ENCODE measurements around the gene SCFD2.
"Not testable (repeated sequence)": the region's sequence is repeated elsewhere in the genome, so short reads cannot be mapped to it uniquely, and the experiment has no call there.

SCFD2 gene

DNA sequence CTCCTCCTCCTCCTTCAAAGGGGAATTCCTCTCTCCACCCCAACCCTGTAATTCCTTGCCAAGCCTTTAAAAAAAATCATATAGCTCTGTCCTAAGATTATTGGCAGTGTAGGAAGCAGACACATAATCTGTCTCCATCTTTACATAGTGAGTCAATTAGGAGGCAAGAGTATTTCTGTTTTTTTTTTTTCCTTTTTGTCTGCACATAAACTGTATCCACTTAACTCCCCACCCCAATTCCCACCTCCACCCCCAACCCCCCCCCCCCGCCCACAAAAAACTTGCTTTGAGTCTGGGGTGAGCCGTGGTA is 321.3 kb downstream of the SCFD2 start:
- no peaks in the 10 kb centered on the region for H3K9me3 ChIP-seq (ENCODE audit: low read length)
- H3K4me1 ChIP-seq (ENCODE audit: insufficient read depth, low read length), result peaks cover 3% of the 10 kb centered on the region
- no peaks in the 10 kb centered on the region for H3K27me3 ChIP-seq (ENCODE audit: insufficient read depth, low read length)
- H3K4me3 ChIP-seq (ENCODE audit: low read length), result no peak overlapping the region
- no peaks in the 10 kb centered on the region for H3K36me3 ChIP-seq (ENCODE audit: insufficient read depth, low read length)
- no peak overlapping the region for H2AFZ ChIP-seq (ENCODE audit: low read depth, low read length)

DNA sequence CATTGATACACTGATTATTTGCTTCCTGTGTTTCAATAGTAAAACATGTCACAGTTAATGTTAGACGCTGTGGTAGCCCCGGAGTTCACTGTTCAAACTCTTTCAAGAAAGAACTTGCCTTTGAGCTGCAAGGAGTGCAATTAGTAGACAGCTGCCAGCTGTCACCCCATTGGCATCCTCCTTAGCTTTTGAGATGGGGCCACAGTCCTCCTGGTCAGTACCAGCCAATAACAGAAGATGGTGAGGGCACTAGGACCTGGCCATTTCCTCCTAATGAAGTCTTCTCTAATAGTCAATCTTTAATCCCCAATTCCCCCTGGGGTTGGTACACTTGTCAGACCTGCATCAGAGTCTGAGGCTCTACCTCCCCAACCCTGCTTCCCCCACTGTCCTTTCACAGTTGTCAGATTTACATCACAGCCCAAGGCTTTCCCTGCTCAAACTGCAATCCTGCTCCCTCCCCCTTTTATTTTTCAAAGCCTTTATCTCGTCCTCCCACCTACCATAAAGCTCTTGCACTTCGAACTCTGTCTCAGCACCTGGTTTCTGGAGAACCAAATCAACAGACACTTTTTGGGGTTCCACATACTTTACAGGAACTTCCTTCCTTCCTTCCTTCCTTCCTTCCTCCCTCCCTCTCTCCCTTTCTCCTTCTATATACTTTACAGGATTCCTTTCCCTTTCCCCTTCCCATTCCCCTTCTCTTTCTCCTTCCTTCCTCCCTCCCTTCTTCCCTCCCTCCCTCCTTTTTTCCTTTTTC is 321.8 kb downstream of the SCFD2 start:
- Histone ChIP-seq H3K27me3 (ENCODE audit: insufficient read depth, low read length) (no peaks in the 10 kb centered on the region), H2AFZ (ENCODE audit: low read depth, low read length) (no peak overlapping the region), H3K9me3 (ENCODE audit: low read length) (no peaks in the 10 kb centered on the region), H3K4me1 (ENCODE audit: insufficient read depth, low read length) (peaks cover 3% of the 10 kb centered on the region), H3K4me3 (ENCODE audit: low read length) (no peak overlapping the region), H3K36me3 (ENCODE audit: insufficient read depth, low read length) (no peaks in the 10 kb centered on the region)

GRCh38 chr4:53043055-53043454 is 322.8 kb downstream of the SCFD2 start:
- no peak overlapping the region for H2AFZ ChIP-seq (ENCODE audit: low read depth, low read length)
- H3K4me3 ChIP-seq (ENCODE audit: low read length), result no peak overlapping the region
- no peaks in the 10 kb centered on the region for H3K36me3 ChIP-seq (ENCODE audit: insufficient read depth, low read length)
- H3K9me3 ChIP-seq (ENCODE audit: low read length), result no peaks in the 10 kb centered on the region
- H3K27me3 ChIP-seq (ENCODE audit: insufficient read depth, low read length), result no peaks in the 10 kb centered on the region
- H3K4me1 ChIP-seq (ENCODE audit: insufficient read depth, low read length), result peaks cover 3% of the 10 kb centered on the region

GRCh38 chr4:53040851-53041250 is 325.0 kb downstream of the SCFD2 start:
- Histone ChIP-seq H3K36me3 (ENCODE audit: insufficient read depth, low read length) (no peaks in the 10 kb centered on the region), H3K4me3 (ENCODE audit: low read length) (no peak overlapping the region), H3K9me3 (ENCODE audit: low read length) (no peaks in the 10 kb centered on the region), H2AFZ (ENCODE audit: low read depth, low read length) (no peak overlapping the region), H3K4me1 (ENCODE audit: insufficient read depth, low read length) (peaks cover 3% of the 10 kb centered on the region), H3K27me3 (ENCODE audit: insufficient read depth, low read length) (no peaks in the 10 kb centered on the region)

GRCh38 chr4:53040459-53040815 is 325.4 kb downstream of the SCFD2 start:
- Histone ChIP-seq H3K36me3 (ENCODE audit: insufficient read depth, low read length) (no peaks in the 10 kb centered on the region), H3K4me1 (ENCODE audit: insufficient read depth, low read length) (peaks cover 3% of the 10 kb centered on the region), H3K27me3 (ENCODE audit: insufficient read depth, low read length) (no peaks in the 10 kb centered on the region), H2AFZ (ENCODE audit: low read depth, low read length) (no peak overlapping the region), H3K9me3 (ENCODE audit: low read length) (no peaks in the 10 kb centered on the region), H3K4me3 (ENCODE audit: low read length) (no peak overlapping the region)

GRCh38 chr4:53039741-53040458 is 326.0 kb downstream of the SCFD2 start:
- H3K9me3 ChIP-seq (ENCODE audit: low read length), result no peaks in the 10 kb centered on the region
- H3K4me3 ChIP-seq (ENCODE audit: low read length), result no peak overlapping the region
- no peaks in the 10 kb centered on the region for H3K36me3 ChIP-seq (ENCODE audit: insufficient read depth, low read length)
- no peak overlapping the region for H2AFZ ChIP-seq (ENCODE audit: low read depth, low read length)
- no peaks in the 10 kb centered on the region for H3K27me3 ChIP-seq (ENCODE audit: insufficient read depth, low read length)
- H3K4me1 ChIP-seq (ENCODE audit: insufficient read depth, low read length), result peaks cover 3% of the 10 kb centered on the region

DNA sequence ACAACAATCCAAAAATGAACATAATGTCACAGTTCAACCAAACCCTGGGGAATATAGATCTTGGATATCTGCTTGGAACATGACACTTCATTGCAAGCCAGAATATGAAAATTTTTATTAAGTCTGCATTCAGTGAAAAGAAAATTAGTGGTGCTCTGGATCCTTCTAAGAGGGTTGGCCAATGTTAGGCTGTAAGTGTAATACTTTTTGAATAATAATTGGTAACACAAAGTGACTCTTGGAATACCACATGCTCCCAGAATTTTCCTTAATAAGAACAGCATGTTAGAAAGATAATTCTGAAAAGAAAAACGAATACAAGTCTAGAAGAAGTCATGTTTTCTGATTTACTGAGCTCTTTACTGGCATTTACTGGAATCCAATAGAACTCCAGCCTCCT is 328.0 kb downstream of the SCFD2 start:
- no peak overlapping the region for H3K4me3 ChIP-seq (ENCODE audit: low read length)
- H3K9me3 ChIP-seq (ENCODE audit: low read length), result no peaks in the 10 kb centered on the region
- no peaks in the 10 kb centered on the region for H3K27me3 ChIP-seq (ENCODE audit: insufficient read depth, low read length)
- H3K36me3 ChIP-seq (ENCODE audit: insufficient read depth, low read length), result no peaks in the 10 kb centered on the region
- H3K4me1 ChIP-seq (ENCODE audit: insufficient read depth, low read length), result no peaks in the 10 kb centered on the region
- no peak overlapping the region for H2AFZ ChIP-seq (ENCODE audit: low read depth, low read length)

DNA sequence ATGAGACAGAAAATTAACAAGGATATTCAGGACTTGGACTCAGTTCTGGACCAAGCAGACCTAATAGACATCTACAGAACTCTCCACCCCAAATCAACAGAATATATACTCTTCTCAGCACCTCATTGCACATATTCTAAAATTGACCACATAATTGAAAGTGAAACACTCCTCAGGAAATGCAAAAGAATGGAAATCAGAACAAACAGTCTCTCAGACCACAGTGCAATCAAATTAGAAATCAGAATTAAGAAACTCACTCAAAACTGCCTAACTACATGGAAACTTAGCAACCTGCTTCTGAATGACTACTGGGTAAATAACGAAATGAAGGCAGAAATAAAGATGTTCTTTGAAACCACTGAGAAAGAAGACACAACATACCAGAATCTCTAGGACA is 333.0 kb downstream of the SCFD2 start:
- not testable (repeated sequence) for H3K9me3 ChIP-seq (ENCODE audit: low read length); H3K36me3 ChIP-seq (ENCODE audit: insufficient read depth, low read length); H3K4me3 ChIP-seq (ENCODE audit: low read length); H3K27me3 ChIP-seq (ENCODE audit: insufficient read depth, low read length); H2AFZ ChIP-seq (ENCODE audit: low read depth, low read length); H3K4me1 ChIP-seq (ENCODE audit: insufficient read depth, low read length)

DNA sequence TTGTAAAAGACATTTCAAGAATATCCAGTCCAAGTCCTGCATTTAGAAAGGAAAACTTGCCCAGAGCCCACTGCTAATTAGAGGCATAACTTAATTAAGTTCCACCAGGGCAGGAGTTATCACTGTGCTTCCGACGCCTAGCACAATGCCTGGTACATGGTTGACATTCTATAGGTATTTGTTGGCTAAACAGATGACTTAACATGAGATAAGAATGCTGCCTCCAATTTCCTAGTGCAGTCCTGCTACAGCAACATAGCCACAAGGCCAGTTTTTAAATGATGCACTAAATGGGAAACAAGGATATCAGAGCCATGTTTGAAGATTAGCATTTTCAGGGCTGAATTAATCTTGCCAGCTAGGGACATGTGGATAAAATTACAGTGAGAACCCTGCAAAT is 339.6 kb downstream of the SCFD2 start:
- Histone ChIP-seq H3K27me3 (ENCODE audit: insufficient read depth, low read length) (no peaks in the 10 kb centered on the region), H3K4me3 (ENCODE audit: low read length) (no peak overlapping the region), H3K36me3 (ENCODE audit: insufficient read depth, low read length) (no peaks in the 10 kb centered on the region), H3K4me1 (ENCODE audit: insufficient read depth, low read length) (peaks cover 8% of the 10 kb centered on the region), H3K9me3 (ENCODE audit: low read length) (no peaks in the 10 kb centered on the region), H2AFZ (ENCODE audit: low read depth, low read length) (no peak overlapping the region)

- Histone ChIP-seq H3K4me1 (ENCODE audit: insufficient read depth, low read length) (peaks cover 16% of the 10 kb centered on the region), H3K36me3 (ENCODE audit: insufficient read depth, low read length) (no peaks in the 10 kb centered on the region), H3K9me3 (ENCODE audit: low read length) (no peaks in the 10 kb centered on the region), H3K4me3 (ENCODE audit: low read length) (no peak overlapping the region), H2AFZ (ENCODE audit: low read depth, low read length) (no peak overlapping the region), H3K27me3 (ENCODE audit: insufficient read depth, low read length) (no peaks in the 10 kb centered on the region)
Measured at GRCh38 chr4:53023677-53024299, 342.1 kb downstream of the SCFD2 start.

DNA sequence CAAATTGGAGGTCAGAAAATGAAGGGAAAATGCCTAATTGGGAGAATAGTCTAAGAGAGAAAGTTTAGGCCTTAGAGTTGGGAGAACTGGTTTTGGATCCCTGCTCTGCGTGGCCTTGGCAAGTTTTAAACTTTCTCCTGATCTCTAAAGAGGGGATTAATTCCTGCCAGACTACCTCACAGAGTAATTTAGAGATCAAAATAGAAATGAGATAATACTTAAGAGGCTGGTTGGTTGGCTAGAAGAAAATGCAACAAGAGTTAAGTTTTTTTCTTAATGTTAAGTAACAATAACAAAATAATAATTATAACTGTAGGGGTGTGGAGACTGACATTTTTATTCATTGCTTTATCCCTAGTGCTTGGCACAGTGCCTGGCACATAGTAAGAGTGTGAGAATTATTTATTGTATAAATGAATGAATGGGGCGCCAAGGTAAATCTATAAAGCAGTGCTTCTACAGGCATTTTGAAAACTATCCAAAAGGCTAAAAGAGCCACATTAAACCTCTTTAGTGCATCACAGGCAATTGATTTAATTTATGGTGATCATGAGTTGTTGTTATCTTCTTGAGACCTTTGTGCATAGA is 343.3 kb downstream of the SCFD2 start:
- Histone ChIP-seq H3K4me1 (ENCODE audit: insufficient read depth, low read length) (peaks cover 12% of the 10 kb centered on the region), H3K4me3 (ENCODE audit: low read length) (no peak overlapping the region), H3K9me3 (ENCODE audit: low read length) (no peaks in the 10 kb centered on the region), H3K36me3 (ENCODE audit: insufficient read depth, low read length) (no peaks in the 10 kb centered on the region), H2AFZ (ENCODE audit: low read depth, low read length) (no peak overlapping the region), H3K27me3 (ENCODE audit: insufficient read depth, low read length) (no peaks in the 10 kb centered on the region)

DNA sequence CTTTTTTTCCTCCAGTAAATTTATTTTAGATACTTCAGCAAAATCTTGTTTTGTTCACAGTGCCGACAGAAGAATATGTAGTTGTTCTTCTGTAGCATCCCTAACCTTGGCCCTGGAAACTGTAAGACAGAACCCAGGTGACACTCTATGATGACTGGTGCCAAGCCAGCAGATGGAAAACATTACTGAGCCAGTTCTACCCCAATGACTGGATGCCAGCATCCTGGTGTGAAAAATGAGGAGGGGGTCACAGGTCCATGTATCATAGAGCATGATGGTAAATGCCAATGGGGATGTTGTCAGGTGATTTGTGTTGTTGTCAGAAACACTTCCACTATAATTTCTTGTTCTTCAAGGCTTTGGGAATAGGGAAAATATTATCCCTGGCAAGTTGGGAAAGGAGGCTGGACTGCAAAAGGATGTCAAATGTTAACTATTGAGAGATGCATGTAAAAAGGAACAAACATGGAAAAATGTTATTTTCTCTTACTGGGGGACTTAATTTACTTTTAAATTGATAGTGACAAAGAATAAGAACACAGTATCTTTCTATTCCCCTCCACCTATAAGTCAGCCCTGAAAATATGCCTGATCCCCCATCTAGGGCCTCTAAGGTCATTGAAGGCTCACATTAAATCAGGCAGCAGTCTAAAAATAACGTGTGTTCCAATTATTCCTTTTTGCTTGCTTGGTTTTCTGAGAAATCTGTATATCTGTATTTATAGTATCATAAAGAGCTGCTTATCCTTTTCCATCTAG is 343.9 kb downstream of the SCFD2 start:
- no peaks in the 10 kb centered on the region for H3K27me3 ChIP-seq (ENCODE audit: insufficient read depth, low read length)
- no peak overlapping the region for H3K4me3 ChIP-seq (ENCODE audit: low read length)
- no peaks in the 10 kb centered on the region for H3K9me3 ChIP-seq (ENCODE audit: low read length)
- H3K36me3 ChIP-seq (ENCODE audit: insufficient read depth, low read length), result no peaks in the 10 kb centered on the region
- peaks cover 12% of the 10 kb centered on the region for H3K4me1 ChIP-seq (ENCODE audit: insufficient read depth, low read length)
- H2AFZ ChIP-seq (ENCODE audit: low read depth, low read length), result no peak overlapping the region
